Stimulated activated CD8-positive, alpha-beta memory T cell treated with anti-CD3 and anti-CD28 coated beads, Interleukin-7, amount 100 ng/mL, for 4 hours (primary cell): ENCODE measurements around the gene ELOVL5.
A peak's percentile ranks its signal among the peaks of the same experiment; 100 is the strongest.
"Not testable (repeated sequence)": the region's sequence is repeated elsewhere in the genome, so short reads cannot be mapped to it uniquely, and the experiment has no call there.

Source experiments
- DNase-seq, 2 donors: peaks; one replicate each; pipeline ENCODE4 v3.0.0-alpha.2; 2020; ENCODE audit warnings: low read depth in 2 of 2

Gene ELOVL5

GRCh38 chr6:53305506-53306005, 43.2 kb downstream of the ELOVL5 start:
- DNase-seq: not testable (repeated sequence)

- DNase-seq: not testable (repeated sequence)
These were observed 43.8 kb downstream of the ELOVL5 start for GRCh38 chr6:53304953-53305352.

- DNase-seq: no peak
These were observed 45.9 kb downstream of the ELOVL5 start for GRCh38 chr6:53302678-53303360.

- no peak for DNase-seq
These were observed 46.8 kb downstream of the ELOVL5 start for GRCh38 chr6:53301801-53302537.

GRCh38 chr6:53300656-53301551, 47.8 kb downstream of the ELOVL5 start:
- DNase-seq: peak in 1 of 2 donors; percentile 22

GRCh38 chr6:53299331-53300005, 49.3 kb downstream of the ELOVL5 start:
- DNase-seq: no peak

GRCh38 chr6:53297004-53297403, 51.7 kb downstream of the ELOVL5 start:
- DNase-seq: no peak

GRCh38 chr6:53295176-53295575, 53.6 kb downstream of the ELOVL5 start:
- DNase-seq: no peak

- no peak for DNase-seq
These were observed 54.1 kb downstream of the ELOVL5 start for GRCh38 chr6:53294611-53295010.

- no peak for DNase-seq
These were observed 54.7 kb downstream of the ELOVL5 start for GRCh38 chr6:53294095-53294494.

GRCh38 chr6:53293691-53294090, 55.1 kb downstream of the ELOVL5 start:
- DNase-seq: no peak

- no peak for DNase-seq
These were observed 57.9 kb downstream of the ELOVL5 start for GRCh38 chr6:53290537-53291510.

- no peak for DNase-seq
These were observed 61.2 kb downstream of the ELOVL5 start for GRCh38 chr6:53287336-53288225.

GRCh38 chr6:53284901-53285300, 63.8 kb downstream of the ELOVL5 start:
- DNase-seq: no peak

- DNase-seq: no peak
These were observed 66.0 kb downstream of the ELOVL5 start for GRCh38 chr6:53282741-53283140.

- DNase-seq: no peak
These were observed 66.5 kb downstream of the ELOVL5 start for GRCh38 chr6:53282234-53282633.

- no peak for DNase-seq
These were observed 67.1 kb downstream of the ELOVL5 start for GRCh38 chr6:53281518-53282215.

- no peak for DNase-seq
These were observed 68.5 kb downstream of the ELOVL5 start for GRCh38 chr6:53280207-53280606.

GRCh38 chr6:53279293-53279692, 69.5 kb downstream of the ELOVL5 start:
- DNase-seq: no peak
